H1 (cell line): Measurements from ENCODE around the gene EWSR1. TPM values are rescaled to one million over a fixed set of nuclear protein-coding genes. Genes with fewer than 3 reads are reported as not detected.

ENCODE experiments used
- CHD7 ChIP-seq: fragments of 300-600 bp; sonication (generic); IDR thresholded peaks from 2 replicates; pipeline ENCODE4 v1.7.1; 2012; ENCODE audit warnings: low read length, moderate library complexity, mild to moderate bottlenecking, inconsistent platforms; ENCODE audit not compliant: insufficient replicate concordance
- CTBP2 ChIP-seq: IDR thresholded peaks from 2 replicates; pipeline ENCODE4 v1.7.0; 2011; ENCODE audit warnings: borderline replicate concordance, mild to moderate bottlenecking, moderate library complexity, mixed read lengths, low read length; ENCODE audit not compliant: insufficient read depth, insufficient read length
- CTCF ChIP-seq, 3 experiments: IDR thresholded peaks; 1 replicate in 2 of 3; 2 replicates in 1 of 3; pipeline versions ENCODE4 v1.5.1 to v1.6.1; 2011; ENCODE audit warnings: low read length in 3 of 3, mild to moderate bottlenecking in 3 of 3, inconsistent platforms in 2 of 3, low read depth in 1 of 3, moderate library complexity in 1 of 3; ENCODE audit not compliant: insufficient read depth in 1 of 3; ENCODE audit errors: control extremely low read depth in 1 of 3
- HDAC2 ChIP-seq, 2 experiments: fragments of 300-600 bp in 1 of 2; sonication (generic) in 1 of 2; IDR thresholded peaks; 2 replicates each; pipeline ENCODE4 v1.6.1; 2011 to 2012; ENCODE audit warnings: low read depth in 2 of 2, low read length in 2 of 2, mild to moderate bottlenecking in 2 of 2, moderate library complexity in 2 of 2, borderline replicate concordance in 1 of 2, inconsistent platforms in 1 of 2
- KDM4A ChIP-seq: IDR thresholded peaks from one replicate; pipeline ENCODE4 v1.7.1; 2012; ENCODE audit warnings: low read depth, mild to moderate bottlenecking, moderate library complexity, low read length, inconsistent platforms; ENCODE audit not compliant: severe bottlenecking
- SAP30 ChIP-seq: fragments of 300-600 bp; sonication (generic); IDR thresholded peaks from 2 replicates; pipeline ENCODE4 v1.7.1; 2012; ENCODE audit warnings: low read length, moderate library complexity, mild to moderate bottlenecking, inconsistent platforms; ENCODE audit not compliant: insufficient read depth, insufficient replicate concordance
- polyA plus RNA-seq, 7 experiments: library from polyadenylated mRNA; depleted of rRNA in 3 of 7; stranded (reverse) in 5 of 7; unstranded in 2 of 7; fragments of >200 nt in 5 of 7; fragments of 200-250 nt in 2 of 7; gene quantifications; 1 replicate in 5 of 7; 2 replicates in 1 of 7; 4 replicates in 1 of 7; pipeline versions ENCODE4 v1.2.1 to v1.2.3, GENCODE V29; 2011 to 2013; ENCODE audit warnings: missing spikeins in 2 of 7, mixed read lengths in 2 of 7
- total RNA-seq: library from RNA; stranded (reverse); fragmentation: NEBNext Ultra II Directional; extraction: Animal tissue kit (Norgen Biotek cat#: 25700); gene quantifications from 2 replicates; pipeline ENCODE4 v1.2.1, GENCODE V29; 2021

EWSR1 gene
- total and polyA plus RNA-seq, 2 of the 8 experiments (the other 6 are each of a cell fraction or from before 2014, with no cell fraction given) = 387 to 930 TPM

GRCh38 chr22:29308148-29308790 is 40.2 kb downstream of the EWSR1 start (continued):
- TF ChIP-seq CHD7 (no peak), CTBP2 (no peak), CTCF (IDR thresholded peaks at IDR 0.05; ENCODE audit: control extremely low read depth in 1 of 3, insufficient read depth in 1 of 3, low read depth in 1 of 3, low read length in 3 of 3) (no peak), SAP30 (no peak), HDAC2 (IDR thresholded peaks at IDR 0.05; ENCODE audit: borderline replicate concordance in 1 of 2, low read depth in 2 of 2, low read length in 2 of 2) (no peak), KDM4A (no peak)
